Upper lobe of left lung (tissue), 4 donors: ENCODE measurements around the gene NBPF11.

Experiments
- CTCF ChIP-seq, 6 experiments: fragments of 450-650 bp in 4 of 6; fragments of 200-600 bp in 2 of 6; sonication (generic) in 2 of 6; IDR thresholded peaks; one replicate each; pipeline ENCODE4 v1.5.1; 2016 to 2019; ENCODE audit warnings: antibody characterized with exemption in 6 of 6
- EP300 ChIP-seq, 4 donors: sonication (generic); formaldehyde crosslinking; IDR thresholded peaks; one replicate each; pipeline ENCODE4 v1.5.1; 2017; ENCODE audit warnings: antibody characterized with exemption in 4 of 4, control low read depth in 2 of 4
- POLR2A ChIP-seq, 4 donors: fragments of 450-650 bp; IDR thresholded peaks; one replicate each; pipeline ENCODE4 v1.5.1; 2016 to 2017; ENCODE audit warnings: antibody characterized with exemption in 4 of 4, mild to moderate bottlenecking in 2 of 4
- POLR2AphosphoS5 ChIP-seq, 2 donors: sonication (generic); formaldehyde crosslinking; IDR thresholded peaks; one replicate each; pipeline ENCODE4 v1.5.1; 2017; ENCODE audit warnings: antibody characterized with exemption in 2 of 2

DNA sequence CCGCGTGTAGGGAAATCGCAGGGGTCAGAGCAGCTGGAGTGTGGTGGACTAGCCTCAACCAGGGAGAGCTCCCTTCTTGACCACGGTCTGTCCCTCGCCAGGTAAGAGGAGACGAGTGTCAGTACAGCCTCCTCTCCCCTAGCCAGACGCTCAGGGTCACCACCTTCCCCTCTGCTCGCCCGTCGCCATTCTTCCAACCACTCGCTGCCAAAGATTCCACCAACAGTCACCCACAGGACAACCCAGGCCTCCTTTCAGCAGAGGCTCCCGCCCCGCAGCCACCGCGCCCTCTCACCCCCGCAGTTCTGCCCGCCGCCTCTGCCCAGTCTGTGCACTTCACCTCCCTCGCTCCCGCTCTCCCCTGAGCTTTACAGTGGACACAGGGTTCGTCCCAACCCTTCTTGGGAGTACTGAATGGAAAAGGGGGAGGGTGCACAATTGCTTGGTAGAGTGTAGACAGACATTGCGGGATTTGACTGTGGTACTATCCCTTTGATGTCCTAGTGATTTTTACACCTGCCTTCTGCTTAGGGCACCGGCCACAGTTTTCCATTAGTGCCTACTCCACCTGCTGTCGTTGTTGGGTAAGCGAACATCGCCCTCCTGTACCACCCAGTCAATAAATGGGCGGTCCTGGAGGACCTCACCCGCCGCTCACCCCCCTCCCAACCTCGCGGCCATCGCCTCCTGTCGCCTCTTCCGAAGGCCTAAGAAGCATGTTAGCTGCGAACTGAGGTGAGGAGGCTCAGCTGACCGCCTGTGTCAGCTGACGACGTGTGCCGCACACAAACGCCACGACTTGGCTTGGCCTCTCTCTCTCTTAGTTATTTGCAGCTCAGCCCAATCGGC, 9.2 kb upstream of the NBPF11 start:
- TF ChIP-seq CTCF (IDR thresholded peaks at IDR 0.05) (no peak), POLR2AphosphoS5 (IDR thresholded peaks at IDR 0.05) (no peak), POLR2A (IDR thresholded peaks at IDR 0.05) (no peak), EP300 (IDR thresholded peaks at IDR 0.05) (no peak)
